Measurements from ENCODE around the gene KRT15.

DNA sequence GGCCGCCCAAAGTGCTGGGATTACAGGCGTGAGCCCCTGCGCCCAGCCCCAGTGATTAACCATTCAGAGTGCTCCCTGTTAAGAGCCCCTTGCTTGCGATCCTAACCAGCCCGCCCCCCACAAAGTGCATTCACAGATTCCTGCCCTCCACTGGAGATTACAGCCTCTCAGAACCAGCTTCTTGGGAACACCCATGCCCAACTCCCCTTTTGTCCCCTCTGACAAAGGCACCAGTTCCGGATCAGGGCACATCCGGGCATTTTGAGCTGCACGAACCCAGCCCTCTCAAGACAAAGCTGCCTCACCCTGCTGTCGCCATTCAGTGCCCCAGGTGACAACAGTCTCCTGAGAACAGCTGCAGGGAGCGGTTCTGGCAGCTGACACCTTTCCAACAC, 10.3 kb upstream of the KRT15 start:
- no peak for TF ChIP-seq TCF12 (IDR thresholded peaks at IDR 0.05)
- TF ChIP-seq JUND (IDR thresholded peaks at IDR 0.05) = no peak
- TF ChIP-seq, protein P1, sequence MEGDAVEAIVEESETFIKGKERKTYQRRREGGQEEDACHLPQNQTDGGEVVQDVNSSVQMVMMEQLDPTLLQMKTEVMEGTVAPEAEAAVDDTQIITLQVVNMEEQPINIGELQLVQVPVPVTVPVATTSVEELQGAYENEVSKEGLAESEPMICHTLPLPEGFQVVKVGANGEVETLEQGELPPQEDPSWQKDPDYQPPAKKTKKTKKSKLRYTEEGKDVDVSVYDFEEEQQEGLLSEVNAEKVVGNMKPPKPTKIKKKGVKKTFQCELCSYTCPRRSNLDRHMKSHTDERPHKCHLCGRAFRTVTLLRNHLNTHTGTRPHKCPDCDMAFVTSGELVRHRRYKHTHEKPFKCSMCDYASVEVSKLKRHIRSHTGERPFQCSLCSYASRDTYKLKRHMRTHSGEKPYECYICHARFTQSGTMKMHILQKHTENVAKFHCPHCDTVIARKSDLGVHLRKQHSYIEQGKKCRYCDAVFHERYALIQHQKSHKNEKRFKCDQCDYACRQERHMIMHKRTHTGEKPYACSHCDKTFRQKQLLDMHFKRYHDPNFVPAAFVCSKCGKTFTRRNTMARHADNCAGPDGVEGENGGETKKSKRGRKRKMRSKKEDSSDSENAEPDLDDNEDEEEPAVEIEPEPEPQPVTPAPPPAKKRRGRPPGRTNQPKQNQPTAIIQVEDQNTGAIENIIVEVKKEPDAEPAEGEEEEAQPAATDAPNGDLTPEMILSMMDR (IDR thresholded peaks at IDR 0.05) = no peak
- no peak; the same call in 1 of the 2 replicates for TF ChIP-seq MXI1 (IDR thresholded peaks at IDR 0.05; ENCODE audit: low read depth, low read length)
- TF ChIP-seq CHD2 (IDR thresholded peaks at IDR 0.05; ENCODE audit: low read length, partially characterized antibody) = no peak
- no peak for TF ChIP-seq TAF1 (IDR thresholded peaks at IDR 0.05; ENCODE audit: borderline replicate concordance, low read depth, low read length)
- no peak for TF ChIP-seq NFIC (IDR thresholded peaks at IDR 0.05; ENCODE audit: borderline replicate concordance)
- TF ChIP-seq POLR2AphosphoS5 (IDR thresholded peaks at IDR 0.05; ENCODE audit: low read depth, low read length) = no peak

Measured in SK-N-SH (cell line).